Posterior cingulate gyrus (tissue), 11 donors: ENCODE measurements around the gene RHOB.
"Not testable (repeated sequence)": the region's sequence is repeated elsewhere in the genome, so short reads cannot be mapped to it uniquely, and the experiment has no call there.

ENCODE experiments used
- DNase-seq, 10 donors: peaks; one replicate each; pipeline versions ENCODE4 v3.0.0 to v3.0.0-alpha.2; 2020 to 2021; ENCODE audit warnings: mixed read lengths in 3 of 10
- intact Hi-C: fragments of 100-400 bp; cut with DNase I; formaldehyde crosslinking; loops from one replicate; pipeline ENCODE4 v1.15.1; 2023

RHOB gene

DNA sequence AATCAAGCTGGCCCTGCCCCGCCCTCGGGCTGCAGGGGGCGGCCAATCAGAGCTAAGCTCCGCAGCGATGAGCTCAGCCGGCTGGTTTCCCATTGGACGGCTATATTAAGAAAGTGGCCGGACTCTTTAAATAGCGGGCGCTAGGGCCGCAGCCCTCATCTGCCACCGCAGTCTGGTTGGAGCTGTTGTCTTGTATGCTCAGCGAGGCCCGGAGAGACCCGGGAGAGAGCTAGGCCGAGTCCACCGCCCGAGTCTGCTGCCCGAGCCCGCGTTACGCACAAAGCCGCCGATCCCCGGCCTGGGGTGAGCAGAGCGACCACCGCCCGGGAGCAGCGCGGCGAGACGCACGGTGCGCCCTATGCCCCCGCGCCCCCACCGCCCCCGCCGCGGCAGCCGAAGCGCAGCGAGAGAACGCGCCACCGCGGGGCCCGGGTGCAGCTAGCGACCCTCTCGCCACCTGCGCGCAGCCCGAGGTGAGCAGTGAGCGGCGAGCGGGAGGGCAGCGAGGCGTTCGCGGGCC lies at the start of gene RHOB:
Gene RHOB (plus strand): TSS at position 158 of the 520 bp plus-strand sequence. CDS start 392 bp downstream, outside the sequence.
- DNase-seq, result peak; percentile 95 to 100 (median 98)
- intact Hi-C loops, result loop anchor here (5.0 kb wide), 1 partner anchor 135 kb away; no protein-coding TSS in a partner anchor

DNA sequence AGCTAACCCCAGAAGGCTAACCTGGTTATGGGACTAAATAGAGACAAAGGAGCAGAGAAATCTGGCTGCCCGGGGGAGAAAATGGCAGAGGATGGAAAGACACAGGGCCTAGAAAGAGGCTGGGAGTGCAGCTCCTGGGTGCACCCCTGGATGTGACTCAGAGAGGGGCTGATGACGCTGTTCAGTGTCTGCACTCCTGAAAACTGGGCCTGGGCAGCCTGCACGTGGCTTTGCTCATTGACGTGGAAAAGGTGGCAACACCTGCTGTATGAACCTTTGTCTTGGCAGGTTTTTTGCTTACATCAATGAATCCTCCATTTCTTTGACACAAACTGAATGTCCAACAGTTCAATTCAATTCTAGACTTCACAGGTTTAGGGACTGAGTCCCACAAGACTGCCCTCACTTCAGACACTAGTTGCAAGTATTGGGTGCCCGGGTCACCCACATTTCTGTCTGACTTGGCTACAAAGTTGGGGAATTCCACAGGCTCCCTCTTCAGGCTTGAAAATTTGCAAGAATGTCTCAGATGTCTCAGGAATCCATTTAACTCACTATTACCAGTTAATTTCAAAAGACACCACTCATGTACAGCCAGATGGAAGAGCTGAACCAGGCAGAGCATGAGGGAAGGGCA lies 48.9 kb upstream of the RHOB start:
- intact Hi-C loops, result no loop called here
- no peak for DNase-seq

DNA sequence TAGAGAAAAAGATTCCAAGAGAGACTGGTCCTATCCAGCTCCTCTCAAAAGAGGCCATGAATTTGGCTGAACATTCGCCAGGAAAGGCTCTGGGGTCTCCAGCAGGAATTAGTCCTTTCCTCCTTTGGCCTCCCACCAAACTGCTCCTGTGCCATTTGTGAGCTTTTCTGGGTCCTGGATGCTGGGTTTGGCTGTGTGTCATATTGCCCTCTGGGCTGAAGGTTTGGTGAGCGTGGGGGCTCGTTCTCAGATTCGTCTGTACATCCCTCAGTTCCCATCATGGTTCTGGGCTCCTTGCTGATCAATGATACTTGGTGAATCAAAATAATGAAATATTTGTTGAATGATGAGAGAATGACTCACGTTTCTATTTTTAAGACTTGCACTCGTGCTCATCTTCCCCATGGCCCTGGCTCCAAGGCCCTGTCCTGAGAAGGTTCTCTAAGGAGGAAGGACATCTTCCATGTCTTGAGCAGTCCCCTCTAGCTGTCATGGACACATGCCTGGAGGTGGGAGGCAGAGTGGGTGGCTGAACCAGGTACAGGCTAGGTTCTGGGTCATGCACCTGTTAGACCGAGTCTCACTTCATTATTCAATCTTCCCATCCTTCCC lies 47.8 kb upstream of the RHOB start:
- no peak for DNase-seq
- intact Hi-C loops, result no loop called here

DNA sequence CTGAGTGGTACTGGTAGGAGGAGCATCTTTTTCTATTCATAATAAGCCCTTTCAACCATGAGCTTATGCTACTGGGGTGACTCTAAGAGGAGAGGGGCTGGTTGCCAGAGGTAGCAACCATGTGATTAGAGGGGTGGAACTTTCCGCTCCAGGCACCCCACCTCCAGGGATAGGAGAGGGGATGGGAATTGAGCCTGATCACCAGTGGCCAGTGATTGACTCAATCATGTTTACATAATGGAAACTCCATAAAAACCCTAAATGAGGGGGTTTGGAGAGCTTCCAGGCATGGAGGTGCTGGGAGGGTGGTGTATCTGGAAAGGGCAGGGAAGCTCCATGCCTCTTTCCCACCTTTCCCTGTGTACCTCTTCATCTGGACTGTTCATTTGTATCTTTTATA lies 46.6 kb upstream of the RHOB start:
- no peak for DNase-seq
- intact Hi-C loops, result no loop called here

DNA sequence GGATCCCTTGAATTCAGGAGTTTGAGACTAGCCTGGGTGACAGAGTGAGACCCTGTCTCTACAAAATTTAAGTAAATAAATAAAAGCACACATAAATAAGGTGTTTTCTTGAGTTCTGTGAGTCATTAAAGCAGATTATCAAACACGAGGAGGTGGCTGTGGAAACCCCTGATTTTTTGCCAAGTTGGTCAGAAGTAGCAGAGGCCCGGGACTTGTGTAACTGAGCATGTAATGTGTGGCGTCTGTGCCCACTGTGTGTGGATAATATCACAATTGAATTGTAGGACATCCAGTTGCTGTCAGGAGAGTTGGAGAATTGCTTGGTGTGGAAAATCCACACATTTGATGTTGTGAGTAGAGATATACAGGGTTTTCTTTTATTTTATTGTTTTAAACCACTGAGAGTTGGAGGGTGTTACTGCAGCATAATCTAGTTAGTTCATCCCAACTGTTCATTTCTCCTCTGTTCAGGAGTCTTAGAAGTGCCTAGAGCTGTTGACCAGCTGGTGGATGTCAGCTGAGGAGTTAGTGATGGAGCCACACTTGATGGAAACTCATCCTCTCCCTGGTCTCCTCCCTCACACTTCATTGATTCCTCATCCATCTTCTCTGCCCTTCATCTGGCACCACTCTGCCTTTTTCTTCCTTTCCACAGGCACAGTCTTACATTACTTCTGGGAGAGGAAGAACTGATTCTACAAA lies 45.9 kb upstream of the RHOB start:
- intact Hi-C loops, result no loop called here
- DNase-seq, result no peak

DNA sequence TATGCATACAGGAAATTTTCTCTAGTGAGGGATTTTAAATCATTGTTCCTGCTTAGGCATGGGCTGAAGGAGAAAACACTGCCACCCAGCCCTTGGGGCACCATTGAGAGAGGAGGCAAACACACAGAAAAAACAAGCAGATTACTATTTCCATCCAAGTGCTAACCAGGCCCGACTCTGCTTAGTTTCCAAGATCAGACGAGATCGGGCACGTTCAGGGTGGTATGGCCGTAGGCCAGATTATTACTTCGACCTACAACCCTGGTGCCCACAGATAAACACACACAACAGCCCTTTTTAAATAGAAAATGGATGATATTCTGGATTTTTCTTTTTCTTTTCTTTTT lies 45.4 kb upstream of the RHOB start:
- no peak for DNase-seq

DNA sequence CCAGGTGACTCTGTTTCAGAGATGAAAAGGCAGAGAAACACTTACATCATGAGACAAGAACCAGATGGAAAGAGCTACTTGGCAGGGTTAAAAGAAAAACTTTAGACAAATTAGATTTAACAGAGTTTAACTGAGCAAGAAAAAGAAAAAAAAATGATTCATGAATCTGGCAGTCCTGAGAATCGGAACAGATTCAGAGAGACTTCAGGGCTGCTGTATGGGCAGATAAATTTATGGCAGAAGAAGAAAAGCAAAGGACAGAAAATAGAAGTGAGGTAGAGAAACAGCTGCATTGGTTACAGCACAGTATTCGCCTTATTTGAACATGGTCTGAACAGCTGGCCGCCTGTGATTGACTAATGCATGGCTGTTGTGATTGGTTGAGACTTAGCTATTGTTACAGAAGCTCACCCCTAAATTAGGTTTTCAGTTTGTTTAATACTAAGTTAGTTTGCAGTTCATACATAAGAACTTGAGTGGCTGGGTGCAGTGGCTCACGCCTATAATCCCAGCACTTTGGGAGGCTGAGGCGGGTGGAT lies 43.0 kb upstream of the RHOB start:
- intact Hi-C loops, result no loop called here
- DNase-seq, result no peak

More for the DNA sequence above, 45.4 kb upstream of the RHOB start:
- intact Hi-C loops, result no loop called here

DNA sequence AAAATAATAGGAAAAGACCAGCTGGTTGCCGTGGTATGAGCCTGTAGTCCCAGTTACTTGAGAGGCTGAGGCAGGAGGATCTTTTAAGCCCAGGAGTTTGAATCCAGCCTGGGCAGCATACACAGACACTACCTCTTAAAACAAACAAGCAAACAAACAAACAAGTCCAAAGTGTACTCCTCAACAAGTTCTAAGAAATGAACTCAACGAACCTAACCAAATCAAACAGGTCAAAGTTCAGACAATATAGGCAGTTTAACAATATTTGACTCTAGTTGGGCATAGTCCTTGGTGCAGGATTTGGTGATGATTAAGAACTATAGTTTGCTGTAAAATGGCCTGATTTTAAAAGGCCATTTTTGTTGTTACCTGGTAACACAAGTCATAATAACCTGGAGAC lies 41.9 kb upstream of the RHOB start:
- intact Hi-C loops, result no loop called here
- no peak for DNase-seq

DNA sequence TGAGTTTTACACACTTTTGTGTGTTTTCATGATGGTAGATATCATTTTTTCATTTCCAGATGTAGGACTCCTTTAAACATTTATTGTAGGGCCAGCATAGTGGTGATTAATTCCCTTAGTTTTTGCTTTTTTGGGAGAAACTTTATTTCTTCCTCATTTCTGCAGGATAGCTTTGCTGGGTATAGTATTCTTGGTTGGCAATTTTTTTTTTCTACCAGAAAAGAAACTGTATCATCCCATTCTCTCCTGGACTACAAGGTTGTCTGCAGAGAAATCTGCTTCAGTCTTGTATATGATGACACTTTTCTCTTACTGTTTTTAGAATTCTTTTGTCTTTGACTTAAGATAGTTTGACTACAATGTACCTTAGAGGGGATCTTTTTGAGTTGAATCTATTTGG lies 37.8 kb upstream of the RHOB start:
- intact Hi-C loops, result no loop called here
- DNase-seq, result no peak

DNA sequence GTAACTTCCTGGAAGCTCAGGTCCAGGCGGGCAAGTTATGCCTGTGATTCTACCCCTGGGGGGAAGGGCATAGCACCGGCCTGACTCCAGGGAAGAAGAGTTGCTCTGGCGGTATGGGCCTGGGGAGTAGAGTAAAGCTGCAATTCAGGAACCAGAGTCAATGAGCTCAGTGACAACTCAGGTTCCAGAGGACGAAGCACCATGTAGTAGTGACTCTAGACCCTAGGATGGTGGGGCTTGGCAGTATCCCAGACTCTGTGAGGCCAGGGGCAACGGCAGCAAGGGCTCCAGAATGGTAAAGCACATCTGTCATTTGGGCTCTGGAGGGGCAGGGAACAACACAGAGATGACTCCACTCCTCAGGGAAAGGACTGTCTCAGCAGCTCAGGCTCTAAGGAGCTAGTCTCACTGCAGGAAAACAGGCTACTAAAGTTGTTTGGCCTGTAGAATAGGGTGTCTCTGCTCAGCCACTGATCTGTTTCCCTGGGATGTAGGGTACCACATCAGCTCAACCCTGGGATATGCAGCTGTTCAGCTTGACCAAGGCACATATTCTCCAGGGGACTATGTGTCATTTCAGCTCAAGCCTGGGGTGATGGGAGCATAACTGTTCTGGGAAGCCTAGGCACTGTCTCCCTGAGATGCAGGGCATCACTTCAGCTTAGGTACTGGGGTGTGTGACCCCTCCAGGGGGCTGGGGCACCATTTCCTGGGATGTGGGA lies 36.2 kb upstream of the RHOB start:
- no peak for DNase-seq
- intact Hi-C loops, result no loop called here

DNA sequence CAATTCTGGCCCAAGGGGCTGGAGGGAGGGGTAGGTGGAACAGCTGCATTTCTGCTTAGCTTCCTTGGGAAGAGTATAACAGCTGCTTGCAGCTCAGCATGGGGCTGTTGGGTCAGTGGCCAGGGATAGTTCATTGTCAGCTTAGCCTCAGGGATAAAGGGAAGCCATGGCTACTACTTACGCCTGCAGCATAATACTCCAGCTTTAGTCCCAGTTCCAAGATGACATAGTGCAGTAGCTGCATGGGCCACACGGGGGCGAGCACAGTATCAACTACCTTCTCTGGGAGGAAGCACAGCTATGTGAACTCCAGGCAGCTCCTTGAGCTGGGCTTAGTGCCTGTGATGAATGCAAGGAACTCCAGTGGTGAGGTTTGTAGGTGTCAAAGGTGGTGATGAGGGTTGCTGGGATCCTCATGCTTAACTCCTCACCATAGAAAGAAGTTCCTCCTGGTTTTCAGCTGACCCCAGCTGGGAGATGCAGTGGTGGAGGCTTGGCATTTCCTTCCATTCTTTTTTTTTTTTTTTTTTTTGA lies 35.4 kb upstream of the RHOB start:
- intact Hi-C loops, result no loop called here
- DNase-seq, result peak in 9 of 10 donors; percentile 45 to 92 (median 55)

DNA sequence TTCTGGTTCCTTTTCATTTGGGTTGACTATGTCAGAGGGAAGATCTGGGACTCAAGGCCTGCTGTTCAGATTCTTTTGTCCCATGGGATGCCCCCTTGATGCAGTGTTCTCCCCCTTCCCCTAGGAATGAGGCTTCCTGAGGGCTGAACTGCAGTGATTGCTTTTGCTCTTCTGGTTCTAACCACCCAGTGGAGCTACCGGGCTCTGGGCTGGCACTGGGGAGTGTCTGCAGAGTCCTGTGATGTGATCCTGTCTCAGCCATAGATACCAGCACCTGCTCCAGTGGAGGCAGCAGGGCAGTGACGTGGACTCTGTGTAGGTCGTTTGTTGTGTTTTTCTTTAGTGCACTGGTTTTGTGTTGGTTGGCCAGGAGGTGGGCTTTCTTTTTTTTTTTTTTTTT lies 32.1 kb upstream of the RHOB start:
- DNase-seq, result peak in 1 of 10 donors; percentile 27
- intact Hi-C loops, result no loop called here

DNA sequence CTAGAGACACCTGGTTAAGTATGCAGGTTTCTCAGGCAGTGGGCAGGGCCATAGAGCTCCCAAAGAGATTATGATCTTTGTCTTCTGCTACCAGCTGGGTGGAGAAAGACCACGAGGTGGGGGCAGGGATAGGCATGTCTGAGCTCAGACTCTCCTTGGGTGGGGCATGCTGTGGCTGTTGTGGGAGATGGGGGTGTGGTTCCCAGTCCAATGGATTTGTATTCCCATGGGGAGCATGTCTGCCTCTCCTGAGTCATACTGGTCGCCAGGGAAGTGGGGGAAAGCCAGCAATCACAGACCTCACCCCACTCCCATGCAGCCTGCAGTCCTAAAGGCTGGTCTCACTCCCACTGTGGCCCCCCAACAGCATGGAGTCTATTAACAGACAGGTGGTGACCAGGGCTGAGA lies 31.4 kb upstream of the RHOB start:
- intact Hi-C loops, result no loop called here
- peak in 1 of 10 donors; percentile 53 for DNase-seq

DNA sequence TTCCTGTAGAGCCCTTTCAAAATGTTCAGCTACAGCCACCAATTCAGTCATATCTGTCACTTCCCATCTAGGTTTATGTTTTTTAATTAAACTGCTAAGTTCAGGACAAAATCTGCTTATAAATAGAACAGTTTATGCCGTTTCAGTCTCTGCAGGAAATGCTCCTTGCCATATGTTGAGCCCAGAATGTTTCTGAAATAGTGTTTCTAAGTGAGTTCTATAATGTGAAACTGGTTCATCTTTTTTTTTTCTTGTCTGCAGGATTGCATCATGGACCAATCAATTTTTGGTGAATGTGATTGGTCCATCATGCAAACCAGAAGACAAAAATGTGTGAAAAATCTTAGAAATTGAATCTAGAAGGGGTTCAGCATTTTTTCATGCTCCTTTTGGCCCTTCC lies 30.2 kb upstream of the RHOB start:
- intact Hi-C loops, result no loop called here

DNA sequence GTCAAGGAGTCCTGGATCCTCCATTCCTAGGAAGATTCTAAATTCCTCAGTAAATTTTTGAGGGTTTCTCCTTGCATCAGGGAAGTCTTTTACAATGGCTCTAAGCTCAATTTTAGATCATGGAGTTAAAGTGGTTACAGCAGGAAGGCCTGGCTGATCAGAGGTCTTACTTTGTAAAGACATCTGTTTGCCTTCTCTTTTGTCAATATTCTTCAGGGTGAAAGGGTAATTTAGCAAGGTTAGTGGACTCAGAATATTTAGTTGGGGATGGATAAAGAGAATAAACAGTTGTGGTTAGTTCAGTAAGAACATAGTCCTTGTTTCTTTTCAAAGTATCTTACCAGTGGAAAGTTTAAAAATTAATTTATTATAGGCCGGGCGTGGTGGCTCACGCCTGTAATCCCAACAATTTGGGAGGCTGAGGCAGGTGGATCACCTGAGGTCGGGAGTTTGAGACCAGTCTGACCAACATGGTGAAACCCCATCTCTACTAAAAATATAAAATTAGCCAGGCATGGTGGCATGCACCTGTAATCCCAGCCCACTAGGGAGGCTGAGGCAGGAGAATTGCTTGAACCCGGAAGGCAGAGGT lies 29.5 kb upstream of the RHOB start:
- peak in 1 of 10 donors; percentile 1 for DNase-seq
- intact Hi-C loops, result not testable (repeated sequence)

More for the DNA sequence above, 30.2 kb upstream of the RHOB start:
- DNase-seq, result no peak

DNA sequence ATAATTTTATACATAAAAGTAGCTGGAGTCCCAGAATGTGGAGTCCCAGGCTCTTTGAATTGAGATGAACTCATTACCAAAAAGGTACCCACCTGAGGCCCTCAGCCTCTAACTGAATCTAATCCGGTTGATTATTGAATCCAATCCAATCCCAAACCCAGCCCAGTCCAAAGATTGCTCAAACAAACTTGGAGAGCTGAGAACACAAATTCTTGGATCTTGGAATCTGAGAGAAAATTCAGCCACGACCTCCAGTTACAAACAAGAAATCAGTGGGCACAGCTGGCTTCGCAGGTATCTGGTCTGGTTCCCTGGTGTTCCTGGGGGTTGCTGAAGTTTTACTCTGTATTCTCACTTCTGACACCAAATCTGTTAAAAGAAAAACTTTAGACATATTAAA lies 28.4 kb upstream of the RHOB start:
- DNase-seq, result peak in 1 of 10 donors; percentile 2

DNA sequence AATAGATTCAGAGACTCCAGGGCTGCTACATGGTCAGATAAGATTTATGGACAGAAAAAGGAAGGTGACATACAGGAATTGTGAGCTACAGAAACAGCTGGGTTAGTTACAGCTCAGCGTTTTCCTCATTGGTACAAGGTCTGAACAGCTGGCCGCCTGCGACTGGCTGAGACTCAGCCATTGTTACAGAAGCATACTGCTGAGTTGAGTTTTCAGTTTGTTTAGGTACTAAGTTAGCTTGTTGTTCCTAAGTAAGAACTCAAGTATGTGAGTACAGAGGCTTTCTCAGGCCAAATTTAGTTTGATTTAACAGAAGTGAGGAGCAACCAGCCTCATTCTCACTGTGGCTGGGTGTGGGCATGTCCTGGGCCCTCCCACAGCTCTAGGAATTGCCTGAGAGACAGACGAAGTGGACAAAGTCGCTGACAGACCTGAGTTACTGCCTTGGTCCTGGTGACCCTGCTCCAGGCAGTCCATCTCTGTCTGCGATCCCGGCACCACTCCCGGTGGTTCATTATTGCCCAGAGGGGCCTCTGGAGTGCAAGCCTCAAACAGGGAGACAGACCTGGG lies 27.8 kb upstream of the RHOB start:
- intact Hi-C loops, result no loop called here
- peak in 1 of 10 donors; percentile 61 for DNase-seq

More for the DNA sequence above, 28.4 kb upstream of the RHOB start:
- intact Hi-C loops, result no loop called here

DNA sequence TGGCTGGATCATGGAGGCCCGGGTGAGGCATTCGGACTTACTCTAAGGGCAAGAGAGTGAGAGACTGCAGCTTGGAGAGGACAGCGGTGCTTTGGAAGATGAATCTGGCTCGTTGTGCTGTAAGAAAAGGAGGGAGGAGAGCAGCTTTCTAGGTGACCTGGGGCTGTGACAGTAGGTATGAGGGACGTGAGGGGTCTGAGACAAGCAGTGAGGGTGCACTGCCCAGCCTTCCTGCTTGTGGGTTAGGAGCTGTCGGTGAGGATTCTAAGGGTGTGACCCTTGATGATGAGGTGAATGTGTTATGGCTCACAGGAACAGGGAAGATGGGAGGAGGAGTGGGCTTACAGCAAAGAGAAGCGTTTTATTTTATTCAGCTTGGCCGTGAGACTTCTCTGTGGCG lies 27.1 kb upstream of the RHOB start:
- intact Hi-C loops, result no loop called here
- DNase-seq, result peak in 1 of 10 donors; percentile 26

DNA sequence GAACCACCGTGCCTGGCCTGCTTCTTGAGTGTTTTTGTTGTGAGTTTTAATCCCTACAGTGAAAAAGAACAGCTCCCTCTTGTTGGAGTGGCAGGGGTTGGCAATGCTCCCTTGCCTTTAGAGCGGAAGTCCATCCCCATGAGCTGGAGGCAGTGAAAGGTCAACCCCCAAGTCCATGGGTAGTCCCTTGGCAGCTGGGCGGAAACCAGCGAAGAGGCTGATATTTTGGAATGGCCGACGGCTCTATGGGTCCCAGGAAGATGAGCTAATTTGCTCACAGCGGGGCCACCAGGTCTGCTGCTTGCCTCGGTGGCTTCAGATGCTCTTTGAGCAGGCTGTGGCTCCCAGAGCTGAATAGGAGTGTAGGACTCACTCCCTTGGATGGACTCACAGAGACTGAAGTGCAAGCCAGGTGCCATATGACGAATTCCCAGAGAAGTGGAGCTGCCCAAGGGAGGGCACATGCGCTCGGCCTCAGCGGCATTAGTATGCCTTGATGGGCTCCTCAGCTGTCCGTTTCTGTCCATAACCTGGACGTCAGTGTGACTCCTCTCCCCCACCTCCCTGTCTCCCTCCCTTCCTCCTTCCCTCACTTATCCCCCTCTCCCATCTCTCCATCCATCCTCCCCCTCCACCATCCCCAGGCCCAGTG lies 25.4 kb upstream of the RHOB start:
- DNase-seq, result peak in 1 of 10 donors; percentile 61

More for the DNA sequence above, 25.4 kb upstream of the RHOB start:
- intact Hi-C loops, result no loop called here
